GM23338 (cell line): ENCODE data around the gene FN3K. TPM values are rescaled to one million over a fixed set of nuclear protein-coding genes. Genes with fewer than 3 reads are reported as not detected.

Experiments
- ATAC-seq: fragments of 200-7000 bp; cut with Tn5 transposase; 3 replicates; pipeline ENCODE4 v1.9.1; 2020
- DNase-seq: peaks from one replicate; pipeline ENCODE4 v3.0.0-alpha.2; 2015; ENCODE audit warnings: low spot score
- H2AFZ ChIP-seq: fragments of 200-600 bp; sonication (generic); 2 replicates; pipeline ENCODE4 v1.8.0; 2016; ENCODE audit warnings: antibody characterized with exemption, mild to moderate bottlenecking, moderate library complexity
- H3F3A ChIP-seq: fragments of 200-600 bp; sonication (generic); replicated peaks from 2 replicates; pipeline ENCODE4 v1.8.0; 2017; ENCODE audit warnings: antibody characterized with exemption, mixed run types, low read depth
- H3K27ac ChIP-seq: fragments of 200-600 bp; sonication (generic); 2 replicates; pipeline ENCODE4 v1.6.1; 2016; ENCODE audit warnings: low read depth
- H3K27me3 ChIP-seq: fragments of 200-600 bp; sonication (generic); 2 replicates; pipeline ENCODE4 v1.8.0; 2016; ENCODE audit warnings: mild to moderate bottlenecking, mixed run types, moderate library complexity; ENCODE audit not compliant: insufficient read depth
- H3K36me3 ChIP-seq: fragments of 200-600 bp; sonication (generic); 2 replicates; pipeline ENCODE4 v1.8.0; 2016; ENCODE audit warnings: mild to moderate bottlenecking; ENCODE audit not compliant: insufficient read depth
- H3K4me1 ChIP-seq: fragments of 200-600 bp; sonication (generic); 2 replicates; pipeline ENCODE4 v1.8.0; 2016; ENCODE audit warnings: mild to moderate bottlenecking, moderate library complexity; ENCODE audit not compliant: insufficient read depth
- H3K4me2 ChIP-seq: fragments of 200-600 bp; sonication (generic); 2 replicates; pipeline ENCODE4 v1.7.1; 2017; ENCODE audit warnings: mixed run types
- H3K4me3 ChIP-seq: fragments of 200-600 bp; sonication (generic); 2 replicates; pipeline ENCODE4 v1.6.1; 2016; ENCODE audit warnings: mixed run types
- H3K79me2 ChIP-seq: fragments of 200-600 bp; sonication (generic); replicated peaks from 2 replicates; pipeline ENCODE4 v1.8.0; 2017; ENCODE audit warnings: mild to moderate bottlenecking; ENCODE audit not compliant: insufficient read depth
- H3K9me2 ChIP-seq: fragments of 200-600 bp; sonication (generic); 2 replicates; pipeline ENCODE4 v1.8.0; 2017; ENCODE audit not compliant: insufficient read depth
- H4K20me1 ChIP-seq: fragments of 200-600 bp; sonication (generic); replicated peaks from 2 replicates; pipeline ENCODE4 v1.8.0; 2017; ENCODE audit warnings: mild to moderate bottlenecking; ENCODE audit not compliant: insufficient read depth
- H3K27ac Mint-ChIP-seq: 2 replicates; pipeline ENCODE4 v1.8.0; 2020; ENCODE audit warnings: inconsistent platforms, mild to moderate bottlenecking, moderate library complexity, mixed read lengths
- H3K27me3 Mint-ChIP-seq: 3 replicates; pipeline ENCODE4 v1.8.0; 2022; ENCODE audit warnings: low read depth, mild to moderate bottlenecking, moderate library complexity, mixed read lengths, inconsistent platforms; ENCODE audit not compliant: insufficient read depth, poor library complexity
- H3K36me3 Mint-ChIP-seq: 3 replicates; pipeline ENCODE4 v1.8.0; 2021; ENCODE audit warnings: low read depth, mild to moderate bottlenecking, inconsistent platforms, moderate library complexity, mixed read lengths
- H3K4me1 Mint-ChIP-seq: 3 replicates; pipeline ENCODE4 v1.8.0; 2020; ENCODE audit warnings: mild to moderate bottlenecking, inconsistent platforms, mixed read lengths
- H3K4me3 Mint-ChIP-seq: 3 replicates; pipeline ENCODE4 v1.8.0; 2021; ENCODE audit warnings: moderate library complexity, mild to moderate bottlenecking, inconsistent platforms, mixed read lengths
- H3K9me3 Mint-ChIP-seq: 3 replicates; pipeline ENCODE4 v1.8.0; 2020; ENCODE audit warnings: moderate library complexity, mild to moderate bottlenecking, inconsistent platforms, mixed read lengths
- CREB1 ChIP-seq: fragments of 250-450 bp; sonication (Bioruptor Pico); IDR thresholded peaks from 2 replicates; pipeline ENCODE4 v1.5.0; 2020; ENCODE audit warnings: low read depth, mild to moderate bottlenecking, moderate library complexity
- CTCF ChIP-seq, 2 experiments: fragments of 200-600 bp in 1 of 2; sonication (generic) in 1 of 2; conservative IDR thresholded peaks; 2 replicates each; pipeline versions ENCODE4 v1.5.1 to v1.6.1; 2016 to 2017; ENCODE audit warnings: antibody characterized with exemption in 2 of 2, low read depth in 2 of 2, mild to moderate bottlenecking in 2 of 2, moderate library complexity in 1 of 2
- ETS1 ChIP-seq: IDR thresholded peaks from 2 replicates; pipeline ENCODE4 v1.6.1; 2016; ENCODE audit warnings: antibody characterized with exemption
- EZH2 ChIP-seq: fragments of 200-600 bp; sonication (generic); IDR thresholded peaks from one replicate; pipeline ENCODE4 v1.8.0; 2017; ENCODE audit warnings: antibody characterized with exemption, mild to moderate bottlenecking, low read depth; ENCODE audit not compliant: unreplicated experiment
- EZH2phosphoT487 ChIP-seq: fragments of 200-600 bp; sonication (generic); IDR thresholded peaks from one replicate; pipeline ENCODE4 v1.8.1; 2018; ENCODE audit warnings: antibody characterized with exemption; ENCODE audit not compliant: unreplicated experiment
- JUNB ChIP-seq: IDR thresholded peaks from one replicate; pipeline ENCODE4 v1.6.1; 2016; ENCODE audit warnings: antibody characterized with exemption; ENCODE audit not compliant: unreplicated experiment
- NANOG ChIP-seq: IDR thresholded peaks from 2 replicates; pipeline ENCODE4 v1.6.1; 2016; ENCODE audit warnings: antibody characterized with exemption, borderline replicate concordance
- POLR2AphosphoS5 ChIP-seq: IDR thresholded peaks from 2 replicates; pipeline ENCODE4 v1.6.1; 2016; ENCODE audit warnings: antibody characterized with exemption, low read depth
- STAT1 ChIP-seq: IDR thresholded peaks from one replicate; pipeline ENCODE4 v1.6.1; 2016; ENCODE audit warnings: antibody characterized with exemption; ENCODE audit not compliant: unreplicated experiment
- ZNF114 ChIP-seq: fragments of 250-450 bp; sonication (Bioruptor Pico); IDR thresholded peaks from 2 replicates; pipeline ENCODE4 v1.5.0; 2020; ENCODE audit warnings: mild to moderate bottlenecking, moderate library complexity
- ZNF331 ChIP-seq: fragments of 250-450 bp; sonication (Bioruptor Pico); IDR thresholded peaks from 2 replicates; pipeline ENCODE4 v1.5.0; 2020; ENCODE audit warnings: low read depth, mild to moderate bottlenecking, moderate library complexity
- ZNF462 ChIP-seq: fragments of 250-450 bp; sonication (Bioruptor Pico); IDR thresholded peaks from 2 replicates; pipeline ENCODE4 v1.5.0; 2020; ENCODE audit warnings: mild to moderate bottlenecking, moderate library complexity
- polyA plus RNA-seq: library from polyadenylated mRNA; unstranded; fragments of >200 nt; fragmentation: Nextera tagmentation; extraction: Ambion mirVana; gene quantifications from 2 replicates; pipeline ENCODE4 v1.2.1, GENCODE V29; 2016
- total RNA-seq: library from RNA; depleted of rRNA; stranded (reverse); fragments of >200 nt; shearing (Covaris generic); gene quantifications from 2 replicates; pipeline ENCODE4 v1.2.3, GENCODE V29; 2014
- TF ChIP-seq, protein P1 (sequence below): IDR thresholded peaks from one replicate; pipeline ENCODE4 v1.6.1; 2018; ENCODE audit warnings: antibody characterized with exemption; ENCODE audit not compliant: unreplicated experiment

Gene FN3K
- total and polyA plus RNA-seq, 2 experiments from 2014 or later, result 5.3 to 12.9 TPM

GRCh38 chr17:82691714-82692113, 43.7 kb upstream of the FN3K start:
- H3K4me3 Mint-ChIP-seq, result no peak overlapping the region
- peaks cover 10% of the 10 kb centered on the region for H3K27me3 Mint-ChIP-seq

More at GRCh38 chr17:82691714-82692113, 43.7 kb upstream of the FN3K start:
- TF ChIP-seq NANOG (no peak), POLR2AphosphoS5 (no peak), CTCF (conservative IDR thresholded peaks at IDR 0.05; ENCODE audit: low read depth in 2 of 2) (no peak), JUNB (no peak), ZNF114 (CRISPR knock-in tag) (no peak), ETS1 (no peak), ZNF331 (CRISPR knock-in tag) (no peak), EZH2phosphoT487 (no peak), ZNF462 (CRISPR knock-in tag) (no peak), CREB1 (CRISPR knock-in tag) (no peak), STAT1 (no peak), EZH2 (no peak)
- TF ChIP-seq, protein P1, sequence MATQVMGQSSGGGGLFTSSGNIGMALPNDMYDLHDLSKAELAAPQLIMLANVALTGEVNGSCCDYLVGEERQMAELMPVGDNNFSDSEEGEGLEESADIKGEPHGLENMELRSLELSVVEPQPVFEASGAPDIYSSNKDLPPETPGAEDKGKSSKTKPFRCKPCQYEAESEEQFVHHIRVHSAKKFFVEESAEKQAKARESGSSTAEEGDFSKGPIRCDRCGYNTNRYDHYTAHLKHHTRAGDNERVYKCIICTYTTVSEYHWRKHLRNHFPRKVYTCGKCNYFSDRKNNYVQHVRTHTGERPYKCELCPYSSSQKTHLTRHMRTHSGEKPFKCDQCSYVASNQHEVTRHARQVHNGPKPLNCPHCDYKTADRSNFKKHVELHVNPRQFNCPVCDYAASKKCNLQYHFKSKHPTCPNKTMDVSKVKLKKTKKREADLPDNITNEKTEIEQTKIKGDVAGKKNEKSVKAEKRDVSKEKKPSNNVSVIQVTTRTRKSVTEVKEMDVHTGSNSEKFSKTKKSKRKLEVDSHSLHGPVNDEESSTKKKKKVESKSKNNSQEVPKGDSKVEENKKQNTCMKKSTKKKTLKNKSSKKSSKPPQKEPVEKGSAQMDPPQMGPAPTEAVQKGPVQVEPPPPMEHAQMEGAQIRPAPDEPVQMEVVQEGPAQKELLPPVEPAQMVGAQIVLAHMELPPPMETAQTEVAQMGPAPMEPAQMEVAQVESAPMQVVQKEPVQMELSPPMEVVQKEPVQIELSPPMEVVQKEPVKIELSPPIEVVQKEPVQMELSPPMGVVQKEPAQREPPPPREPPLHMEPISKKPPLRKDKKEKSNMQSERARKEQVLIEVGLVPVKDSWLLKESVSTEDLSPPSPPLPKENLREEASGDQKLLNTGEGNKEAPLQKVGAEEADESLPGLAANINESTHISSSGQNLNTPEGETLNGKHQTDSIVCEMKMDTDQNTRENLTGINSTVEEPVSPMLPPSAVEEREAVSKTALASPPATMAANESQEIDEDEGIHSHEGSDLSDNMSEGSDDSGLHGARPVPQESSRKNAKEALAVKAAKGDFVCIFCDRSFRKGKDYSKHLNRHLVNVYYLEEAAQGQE, result no peak
- Mint-ChIP-seq H3K9me3 (no peaks in the 10 kb centered on the region; the same call in 2 of the 3 replicates), H3K27ac (no peak overlapping the region), H3K4me1 (no peaks in the 10 kb centered on the region; the same call in 2 of the 3 replicates), H3K36me3 (no peaks in the 10 kb centered on the region)
- Histone ChIP-seq H3K4me2 (no peak overlapping the region), H3K9me2 (no peaks in the 10 kb centered on the region), H3K4me1 (no peaks in the 10 kb centered on the region), H3K36me3 (no peaks in the 10 kb centered on the region), H4K20me1 (no peaks in the 10 kb centered on the region), H2AFZ (no peak overlapping the region), H3F3A (no peaks in the 10 kb centered on the region), H3K79me2 (no peaks in the 10 kb centered on the region), H3K4me3 (no peak overlapping the region), H3K27me3 (peaks cover 14% of the 10 kb centered on the region), H3K27ac (no peak overlapping the region)
- no peak for DNase-seq
- no peak for ATAC-seq
